Measurements from ENCODE around the gene RTKN. TPM values are rescaled to one million over a fixed set of nuclear protein-coding genes. Genes with fewer than 3 reads are reported as not detected.
A peak's percentile ranks its signal among the peaks of the same experiment; 100 is the strongest.

RTKN gene
- total RNA-seq, 1 donor from 2014 or later: 86.4 TPM

- H3K4me1 Mint-ChIP-seq: peaks cover 46% of the 10 kb centered on the region
- no peaks in the 10 kb centered on the region for H3K9me3 Mint-ChIP-seq
- no peaks in the 10 kb centered on the region for H3K36me3 Mint-ChIP-seq
- TF ChIP-seq CTCF (IDR thresholded peaks at IDR 0.05; ENCODE audit: unreplicated experiment): no peak
- H3K4me3 Mint-ChIP-seq: peak overlapping the region; percentile 94
- no peaks in the 10 kb centered on the region for H3K27me3 Mint-ChIP-seq (ENCODE audit: low read depth)
- peak; percentile 59 to 80 for DNase-seq (ENCODE audit: low spot score in 2 of 2, unreplicated experiment in 2 of 2)
- H3K27ac Mint-ChIP-seq: peak overlapping the region; percentile 99
Observed at GRCh38 chr2:74457549-74458131, 15.9 kb upstream of the RTKN start.

- H3K36me3 Mint-ChIP-seq: no peaks in the 10 kb centered on the region
Observed at GRCh38 chr2:74457129-74457548, 15.4 kb upstream of the RTKN start.

GRCh38 chr2:74454654-74455511 is 13.1 kb upstream of the RTKN start, which contains the start of gene INO80B:
INO80B (plus strand) TSS chr2:74455087; CDS start chr2:74455117, 30 bp downstream.
- H3K4me3 Mint-ChIP-seq: peak within 1 kb of the TSS; percentile 94
- peaks cover 51% of the 10 kb centered on the region for H3K4me1 Mint-ChIP-seq
- H3K27me3 Mint-ChIP-seq (ENCODE audit: low read depth): no peaks in the 10 kb centered on the region
- no peaks in the 10 kb centered on the region for H3K9me3 Mint-ChIP-seq
- peak within 1 kb of the TSS; percentile 99 for H3K27ac Mint-ChIP-seq
- no peak for TF ChIP-seq CTCF (IDR thresholded peaks at IDR 0.05; ENCODE audit: unreplicated experiment)
- peak; percentile 83 to 95 for DNase-seq (ENCODE audit: low spot score in 2 of 2, unreplicated experiment in 2 of 2)
- no peaks in the 10 kb centered on the region for H3K36me3 Mint-ChIP-seq

More at GRCh38 chr2:74457129-74457548, 15.4 kb upstream of the RTKN start:
- H3K27me3 Mint-ChIP-seq (ENCODE audit: low read depth): no peaks in the 10 kb centered on the region
- peak overlapping the region; percentile 99 for H3K27ac Mint-ChIP-seq
- TF ChIP-seq CTCF (IDR thresholded peaks at IDR 0.05; ENCODE audit: unreplicated experiment): no peak
- no peaks in the 10 kb centered on the region for H3K9me3 Mint-ChIP-seq
- H3K4me1 Mint-ChIP-seq: peaks cover 46% of the 10 kb centered on the region
- DNase-seq (ENCODE audit: low spot score in 2 of 2, unreplicated experiment in 2 of 2): no peak
- peak overlapping the region; percentile 94 for H3K4me3 Mint-ChIP-seq

GRCh38 chr2:74450570-74451190 is 8.9 kb upstream of the RTKN start:
- no peak for DNase-seq (ENCODE audit: low spot score in 2 of 2, unreplicated experiment in 2 of 2)
- no peaks in the 10 kb centered on the region for H3K27me3 Mint-ChIP-seq (ENCODE audit: low read depth)
- H3K27ac Mint-ChIP-seq: no peak overlapping the region
- no peak overlapping the region for H3K4me3 Mint-ChIP-seq
- no peaks in the 10 kb centered on the region for H3K9me3 Mint-ChIP-seq
- H3K4me1 Mint-ChIP-seq: peaks cover 22% of the 10 kb centered on the region
- no peak for TF ChIP-seq CTCF (IDR thresholded peaks at IDR 0.05; ENCODE audit: unreplicated experiment)
- H3K36me3 Mint-ChIP-seq: no peaks in the 10 kb centered on the region

- H3K27ac Mint-ChIP-seq: no peak overlapping the region
- H3K36me3 Mint-ChIP-seq: no peaks in the 10 kb centered on the region
Observed at GRCh38 chr2:74448771-74449170, 7.0 kb upstream of the RTKN start.

More at GRCh38 chr2:74448771-74449170, 7.0 kb upstream of the RTKN start:
- Mint-ChIP-seq H3K4me3 (no peak overlapping the region), H3K4me1 (peaks cover 20% of the 10 kb centered on the region), H3K9me3 (no peaks in the 10 kb centered on the region), H3K27me3 (ENCODE audit: low read depth) (no peaks in the 10 kb centered on the region)
- DNase-seq (ENCODE audit: low spot score in 2 of 2, unreplicated experiment in 2 of 2): no peak
- TF ChIP-seq CTCF (IDR thresholded peaks at IDR 0.05; ENCODE audit: unreplicated experiment): no peak

Data from mesothelial cell of epicardium (in vitro differentiated cells).